Fibroblast of lung (primary cell): ENCODE data around the gene KIF26B.

Source experiments
- CTCF ChIP-seq, 2 donors: IDR thresholded peaks in 1 of 2; conservative IDR thresholded peaks in 1 of 2; 1 replicate in 1 of 2; 2 replicates in 1 of 2; pipeline ENCODE4 v1.5.1; 2011 to 2012; ENCODE audit warnings: low read length in 2 of 2, control low read depth in 1 of 2, inconsistent platforms in 1 of 2, low read depth in 1 of 2, mild to moderate bottlenecking in 1 of 2
- EZH2 ChIP-seq: IDR thresholded peaks from 2 replicates; pipeline ENCODE4 v1.5.1; 2012; ENCODE audit warnings: low read length, control low read depth, mild to moderate bottlenecking; ENCODE audit errors: missing control alignments

DNA sequence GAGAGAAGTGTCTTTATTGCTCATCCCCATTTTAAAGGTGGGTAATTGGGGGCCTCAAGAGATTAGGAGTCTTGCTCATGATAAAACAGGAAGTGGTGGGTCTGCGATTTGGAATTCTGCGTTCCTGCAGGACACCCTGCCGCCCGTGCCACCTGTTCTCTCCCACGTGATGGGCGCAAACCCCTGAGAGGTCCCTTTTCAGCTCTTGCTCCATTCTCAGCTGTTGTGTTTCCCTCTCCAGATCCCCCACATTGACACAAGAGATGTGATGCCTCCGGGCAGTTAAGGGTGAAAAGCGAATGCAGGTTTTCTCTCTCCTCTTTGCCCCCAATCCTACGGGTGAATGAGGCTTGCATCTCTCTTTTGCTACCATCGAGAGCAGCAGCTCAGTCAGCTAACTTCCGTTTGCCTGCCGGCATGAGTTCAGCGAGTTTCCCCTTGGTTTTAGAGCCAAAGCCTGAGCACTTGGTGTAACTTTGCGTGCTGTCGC is 57.5 kb downstream of the KIF26B start:
- TF ChIP-seq CTCF (conservative IDR thresholded peaks at IDR 0.05 in 1 of 2, IDR thresholded peaks at IDR 0.05 in 1 of 2; ENCODE audit: low read depth in 1 of 2, low read length in 2 of 2) (no peak), EZH2 (no peak)
